ENCODE data around the gene KLHL21. TPM values are rescaled to one million over a fixed set of nuclear protein-coding genes. Genes with fewer than 3 reads are reported as not detected.
"Not testable (repeated sequence)": the region's sequence is repeated elsewhere in the genome, so short reads cannot be mapped to it uniquely, and the experiment has no call there.

Gene KLHL21
- total RNA-seq, 8 experiments from 2014 or later = 7.0 to 38.3 (median 12.6) TPM

DNA sequence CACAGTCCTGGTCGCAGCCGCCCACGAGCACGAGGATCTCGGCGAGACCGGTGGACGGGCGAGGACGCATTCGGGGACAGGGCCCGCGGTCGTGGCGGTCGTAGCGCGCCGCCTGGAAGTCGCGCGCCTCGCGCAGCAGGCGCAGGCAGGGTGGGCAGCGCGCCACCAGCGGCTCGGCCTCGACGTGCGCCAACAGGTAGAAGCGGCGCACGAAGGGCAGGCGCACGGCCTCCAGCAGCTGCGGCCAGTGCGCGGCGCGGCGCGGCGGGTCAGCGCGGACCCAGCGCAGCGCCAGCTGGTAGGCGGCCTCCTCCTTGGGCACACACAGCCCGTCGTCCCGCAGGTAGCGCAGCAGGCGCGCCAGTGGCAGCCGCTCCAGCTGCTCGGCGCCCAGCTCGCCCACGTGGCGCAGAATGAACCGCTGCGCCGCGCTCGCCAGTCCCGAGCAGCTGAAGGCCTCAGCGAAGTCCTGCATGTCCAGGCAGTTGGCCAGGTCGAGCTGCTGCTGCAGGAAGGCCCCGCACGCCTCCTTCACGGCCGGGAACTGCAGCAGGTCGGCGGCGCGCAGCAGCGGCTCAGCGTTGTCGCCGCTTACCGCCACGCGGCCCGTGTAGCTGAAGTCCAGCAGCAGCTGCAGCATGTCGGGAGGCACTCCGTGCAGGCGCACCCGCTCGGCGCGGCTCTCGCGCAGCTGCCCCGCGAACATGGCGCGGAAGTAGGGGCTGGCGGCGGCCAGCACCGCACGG is 573 bp downstream of the KLHL21 start:
- peak; percentile 3 to 61 (median 26) for ATAC-seq (replicated peaks in 6 of 8)
- peak overlapping the region; percentile 56 to 88 for H3K27ac ChIP-seq
- 0 to 2% (median 0%) methylated on average over 3 to 52 of the region's 103 CpGs; no CpG with 5 or more reads in 4 of the 10 experiments for WGBS, 10 experiments

DNA sequence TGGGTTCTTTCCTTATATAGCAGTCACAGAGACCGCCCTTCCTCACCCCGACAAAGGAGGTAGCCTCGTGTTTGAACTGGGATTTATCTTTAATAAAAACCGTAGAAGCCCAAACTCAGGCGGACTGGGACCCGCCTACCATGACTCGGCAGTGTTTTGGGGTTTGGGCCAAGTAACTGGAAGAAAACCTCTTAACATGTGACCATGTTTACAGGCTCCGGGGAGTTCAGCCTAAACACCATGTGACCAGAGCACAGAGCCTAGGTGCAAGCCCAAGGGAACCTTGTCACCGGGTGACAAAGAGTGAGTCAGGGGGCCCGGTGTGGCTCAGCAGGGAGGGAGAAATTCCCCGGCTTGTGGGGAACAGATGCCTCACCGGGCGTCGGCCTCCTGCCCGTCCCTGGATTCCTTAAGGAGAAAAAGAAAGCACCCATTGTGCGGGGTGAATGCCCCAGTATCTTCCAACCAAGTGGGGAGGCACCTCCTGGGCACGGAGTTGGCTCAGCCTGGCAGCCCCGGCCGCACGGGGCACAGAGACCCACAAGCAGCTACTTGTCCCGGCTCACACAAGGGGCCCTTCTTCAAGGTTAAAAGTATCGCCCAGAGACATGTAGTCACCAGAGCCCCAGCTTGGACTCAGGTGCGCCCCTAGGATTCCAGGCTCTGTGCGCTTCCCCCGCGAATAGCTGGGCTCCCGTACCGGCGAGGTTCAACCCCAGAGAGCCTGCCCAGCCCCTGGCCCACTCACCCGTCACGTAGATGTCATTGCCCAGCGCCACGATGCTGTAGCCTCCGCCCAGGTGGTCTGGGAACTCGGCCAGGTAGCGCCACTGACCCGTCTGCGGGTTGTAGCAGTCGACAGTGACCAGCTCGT is 1.4 kb downstream of the KLHL21 start:
- ATAC-seq (replicated peaks in 6 of 8) = peak; percentile 9 to 50 (median 24)
- 0 to 7% (median 0%) methylated on average over 1 to 25 of the region's 40 CpGs; no CpG with 5 or more reads in 2 of the 10 experiments for WGBS, 10 experiments
- peak overlapping the region; percentile 49 to 64 (median 59) for H3K4me3 ChIP-seq
- H3K4me1 ChIP-seq (replicated peaks in 1 of 2) = peaks cover 31 to 34% of the 10 kb centered on the region in 2 donors
- peak overlapping the region in 1 of 2 donors; percentile 19 for H3K27ac ChIP-seq
- in situ Hi-C loops (cut with MboI; ENCODE audit: low pct_unique_long_range_greater_than_20kb in 2 of 9, low sequenced_read_pairs in 9 of 9, unreplicated experiment in 9 of 9) = no loop called here

More for the DNA sequence above, 573 bp downstream of the KLHL21 start:
- peaks cover 26 to 31% of the 10 kb centered on the region in 2 donors for H3K4me1 ChIP-seq (replicated peaks in 1 of 2)
- H3K4me3 ChIP-seq = peak overlapping the region; percentile 49 to 64 (median 59)
- in situ Hi-C loops (cut with MboI; ENCODE audit: low pct_unique_long_range_greater_than_20kb in 2 of 9, low sequenced_read_pairs in 9 of 9, unreplicated experiment in 9 of 9) = no loop called here

DNA sequence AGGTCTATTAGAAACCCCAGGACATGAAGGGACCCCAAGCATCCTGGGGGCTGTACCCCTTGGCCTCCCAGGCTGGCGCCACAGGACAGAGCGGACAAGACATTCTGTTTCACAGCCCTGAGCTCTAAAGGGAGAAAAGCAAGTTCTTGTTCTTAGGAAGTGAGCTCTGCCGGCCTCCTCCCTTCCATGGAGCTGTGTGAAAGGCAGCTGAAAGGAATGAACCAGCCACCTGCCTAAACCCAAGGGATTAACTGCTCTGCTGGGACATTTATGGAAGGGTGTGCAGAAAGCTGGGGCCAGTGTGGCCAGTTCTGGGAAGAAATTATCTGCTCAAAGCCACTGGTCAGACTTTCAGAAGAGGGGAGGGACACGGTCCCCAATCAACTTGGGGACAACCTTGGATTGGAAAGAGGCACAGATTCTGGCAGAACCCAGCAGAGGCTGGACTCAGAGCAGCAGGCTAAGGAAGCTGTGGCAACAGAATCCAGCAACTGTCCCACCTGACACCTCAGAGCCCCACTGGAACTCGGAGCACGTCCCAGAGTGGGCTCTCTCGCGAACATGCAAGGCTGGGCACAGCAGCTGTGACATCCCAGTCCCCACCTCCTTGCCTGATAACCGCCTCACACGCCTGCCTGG is 2.1 kb downstream of the KLHL21 start:
- Histone ChIP-seq H3K4me1 (replicated peaks in 1 of 2) (peaks cover 31 to 40% of the 10 kb centered on the region in 2 donors), H3K4me3 (peak overlapping the region; percentile 49 to 64 (median 59))

DNA sequence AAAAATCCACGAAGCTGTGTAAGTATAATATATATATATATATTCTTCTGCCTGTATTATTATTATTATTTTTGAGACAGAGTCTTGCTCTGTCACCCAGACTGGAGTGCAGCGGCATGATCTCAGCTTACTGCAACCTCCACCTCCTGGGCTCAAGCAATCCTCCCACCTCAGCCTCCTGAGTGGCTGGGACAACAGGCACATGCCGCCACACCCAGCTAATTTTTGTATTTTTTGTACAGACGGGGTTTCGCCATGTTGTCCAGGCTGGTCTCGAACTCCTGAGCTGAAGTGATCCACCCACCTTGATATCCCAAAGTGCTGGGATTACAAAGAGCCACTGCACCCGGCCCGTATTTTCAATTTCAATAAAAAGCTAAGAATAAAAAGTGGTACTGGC is 2.7 kb downstream of the KLHL21 start:
- peak overlapping the region; percentile 49 to 64 (median 59) for H3K4me3 ChIP-seq
- ATAC-seq (replicated peaks in 6 of 8); H3K27ac ChIP-seq; in situ Hi-C loops (cut with MboI; ENCODE audit: low pct_unique_long_range_greater_than_20kb in 2 of 9, low sequenced_read_pairs in 9 of 9, unreplicated experiment in 9 of 9): not testable (repeated sequence)
- peaks cover 31 to 40% of the 10 kb centered on the region in 2 donors for H3K4me1 ChIP-seq (replicated peaks in 1 of 2)
- WGBS, 10 experiments = 0 to 92% (median 75%) methylated on average over 2 to 8 of the region's 8 CpGs; no CpG with 5 or more reads in 1 of the 10 experiments

More for the DNA sequence above, 2.1 kb downstream of the KLHL21 start:
- peak in 6 of 8 experiments; percentile 0 to 17 (median 2) for ATAC-seq (replicated peaks in 6 of 8)
- in situ Hi-C loops (cut with MboI; ENCODE audit: low pct_unique_long_range_greater_than_20kb in 2 of 9, low sequenced_read_pairs in 9 of 9, unreplicated experiment in 9 of 9) = no loop called here
- peak overlapping the region in 1 of 2 donors; percentile 19 for H3K27ac ChIP-seq
- WGBS, 10 experiments = 0 to 100% (median 35%) methylated on average over 2 to 6 of the region's 10 CpGs; no CpG with 5 or more reads in 3 of the 10 experiments

DNA sequence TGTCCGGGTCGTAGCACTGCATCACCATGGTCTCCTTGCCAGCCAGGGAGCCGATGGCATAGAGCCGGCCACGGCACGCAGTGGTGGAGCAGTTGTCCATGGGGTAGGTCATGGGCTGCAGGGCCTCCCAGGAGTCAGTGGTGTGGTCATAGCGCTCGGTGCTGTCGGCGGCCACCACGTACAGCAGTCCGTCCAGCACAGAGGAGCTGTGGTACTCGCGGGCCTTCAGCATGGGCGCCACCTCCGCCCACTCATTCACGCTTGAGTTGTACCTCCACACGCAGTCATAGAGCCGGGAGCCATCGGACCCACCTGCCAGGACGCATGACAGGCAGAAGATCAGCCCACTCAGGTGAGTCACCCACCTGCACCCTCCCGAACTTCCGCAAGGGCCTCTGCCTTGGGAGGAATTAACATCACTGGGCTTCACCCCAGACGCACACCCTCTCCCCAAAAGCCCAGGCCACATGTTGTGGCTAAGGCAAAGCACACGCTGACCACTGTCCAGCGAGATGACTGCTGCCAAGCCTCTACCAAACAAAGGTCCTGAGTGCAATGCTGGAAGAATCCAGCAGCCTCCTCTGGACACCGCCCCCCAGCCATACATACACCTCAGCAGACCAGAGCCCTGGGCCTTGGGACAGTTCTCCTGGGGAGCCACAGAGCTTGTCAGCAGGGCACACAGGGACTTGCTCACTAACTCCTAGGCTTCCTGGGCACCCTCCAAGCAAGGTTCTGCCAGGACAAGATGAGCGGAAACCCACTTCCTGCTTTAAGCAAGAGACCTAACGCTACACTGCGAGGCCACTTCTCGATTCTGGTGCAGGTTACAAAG is 3.3 kb downstream of the KLHL21 start:
- Histone ChIP-seq H3K27ac (no peak overlapping the region), H3K4me1 (replicated peaks in 1 of 2) (peaks cover 29 to 37% of the 10 kb centered on the region in 2 donors), H3K4me3 (no peak overlapping the region)
- in situ Hi-C loops (cut with MboI; ENCODE audit: low pct_unique_long_range_greater_than_20kb in 2 of 9, low sequenced_read_pairs in 9 of 9, unreplicated experiment in 9 of 9) = no loop called here
- ATAC-seq (replicated peaks in 6 of 8) = no peak
- WGBS, 10 experiments = 47 to 100% (median 91%) methylated on average over 1 to 15 of the region's 31 CpGs; no CpG with 5 or more reads in 4 of the 10 experiments

DNA sequence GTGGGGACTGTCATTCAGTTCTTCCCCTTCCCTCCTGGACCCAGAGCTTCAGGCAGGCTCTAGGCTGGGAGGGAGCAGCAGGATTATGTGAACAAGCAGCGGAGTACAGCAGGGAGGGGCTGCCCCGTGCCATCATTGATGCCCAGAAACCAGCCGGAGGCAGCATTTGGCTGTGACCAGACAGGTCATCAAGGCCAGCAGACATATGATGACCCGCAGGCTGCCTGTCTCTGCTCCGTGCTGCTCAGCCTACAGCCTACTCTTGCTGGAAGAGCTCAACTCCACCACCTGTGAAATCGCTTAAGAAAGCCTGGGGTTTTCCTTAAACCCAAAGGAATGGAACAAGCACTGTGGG is 4.9 kb downstream of the KLHL21 start:
- no peak overlapping the region for H3K4me3 ChIP-seq
- ATAC-seq (replicated peaks in 6 of 8) = no peak
- WGBS, 10 experiments = 79 to 100% (median 94%) methylated on average over 1 to 4 of the region's 6 CpGs; no CpG with 5 or more reads in 4 of the 10 experiments
- peaks cover 20 to 26% of the 10 kb centered on the region in 2 donors for H3K4me1 ChIP-seq (replicated peaks in 1 of 2)
- no peak overlapping the region for H3K27ac ChIP-seq
- in situ Hi-C loops (cut with MboI; ENCODE audit: low pct_unique_long_range_greater_than_20kb in 2 of 9, low sequenced_read_pairs in 9 of 9, unreplicated experiment in 9 of 9) = no loop called here

DNA sequence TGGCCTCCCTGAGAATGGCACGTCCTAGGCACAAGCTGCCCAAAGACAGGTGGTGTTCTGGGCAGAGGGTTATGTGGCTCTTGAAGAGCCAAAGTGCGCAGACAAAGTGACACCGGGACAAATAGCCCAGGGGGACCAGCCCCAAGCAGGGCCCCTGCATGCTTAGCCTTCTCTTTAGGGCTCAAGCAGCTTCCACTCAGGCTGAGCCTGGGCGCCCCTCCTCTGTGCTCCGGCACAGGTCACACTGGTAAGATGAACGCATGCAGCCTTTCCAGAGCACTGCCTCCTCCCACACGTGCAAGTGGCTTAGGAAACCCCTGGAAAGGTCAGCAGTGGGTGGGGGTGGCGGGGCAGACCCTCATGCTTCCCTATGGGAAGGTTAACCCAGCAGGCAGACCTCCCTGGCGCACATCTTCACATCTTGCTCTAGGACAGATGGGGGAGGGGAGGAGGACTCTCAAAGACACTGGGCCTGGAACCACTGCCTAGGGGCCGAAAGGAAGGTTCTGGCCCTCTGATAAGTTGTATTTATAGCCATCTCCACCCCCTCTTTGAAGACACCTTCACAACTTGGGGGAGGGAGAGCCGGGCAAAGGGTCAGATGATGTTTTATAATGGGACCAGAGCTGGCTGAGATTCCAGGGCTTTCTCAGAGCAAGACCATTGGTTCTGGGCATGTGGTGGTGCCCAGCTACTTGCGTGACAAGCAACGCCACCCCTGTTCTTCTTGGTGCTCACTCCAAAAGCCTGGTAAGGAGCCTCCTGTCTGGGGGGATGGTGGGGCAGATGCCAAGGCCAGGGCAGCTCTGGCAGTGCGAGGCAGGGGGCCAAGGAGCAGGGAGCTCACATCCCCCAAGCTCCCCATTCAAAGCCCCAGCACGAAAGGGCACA is 5.5 kb downstream of the KLHL21 start:
- no peak for ATAC-seq (replicated peaks in 6 of 8)
- peaks cover 20 to 26% of the 10 kb centered on the region in 2 donors for H3K4me1 ChIP-seq (replicated peaks in 1 of 2)
- WGBS, 10 experiments = 73 to 91% (median 88%) methylated on average over 3 to 6 of the region's 15 CpGs; no CpG with 5 or more reads in 5 of the 10 experiments
- H3K4me3 ChIP-seq = no peak overlapping the region
- in situ Hi-C loops (cut with MboI; ENCODE audit: low pct_unique_long_range_greater_than_20kb in 2 of 9, low sequenced_read_pairs in 9 of 9, unreplicated experiment in 9 of 9) = no loop called here
- H3K27ac ChIP-seq = peak overlapping the region in 1 of 2 donors; percentile 20

DNA sequence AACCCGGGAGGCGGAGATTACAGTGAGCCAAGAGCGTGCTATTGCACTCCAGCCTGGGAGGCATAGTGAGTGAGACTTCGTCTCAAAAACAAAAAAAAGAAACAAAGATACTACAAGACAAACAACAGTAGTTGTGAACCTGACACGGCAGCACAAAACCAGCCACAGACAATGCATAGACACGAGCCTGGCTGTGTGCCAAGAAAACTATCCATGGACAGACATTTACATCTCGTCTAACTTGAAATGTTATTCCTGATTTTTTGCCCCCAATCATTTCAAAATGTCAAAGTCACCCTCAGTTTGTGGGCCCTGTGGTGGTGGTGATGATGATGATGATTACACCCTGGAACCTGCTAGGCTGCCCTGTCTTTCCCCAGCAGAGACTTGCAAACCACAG is 6.3 kb downstream of the KLHL21 start:
- Histone ChIP-seq H3K27ac (peak overlapping the region in 1 of 2 donors; percentile 20), H3K4me3 (no peak overlapping the region), H3K4me1 (replicated peaks in 1 of 2) (peaks cover 19 to 26% of the 10 kb centered on the region in 2 donors)
- no peak for ATAC-seq (replicated peaks in 6 of 8)
- WGBS, 10 experiments = 70 to 89% (median 81%) methylated on average over 3 to 7 of the region's 7 CpGs; no CpG with 5 or more reads in 4 of the 10 experiments
- in situ Hi-C loops (cut with MboI; ENCODE audit: low pct_unique_long_range_greater_than_20kb in 2 of 9, low sequenced_read_pairs in 9 of 9, unreplicated experiment in 9 of 9) = no loop called here

DNA sequence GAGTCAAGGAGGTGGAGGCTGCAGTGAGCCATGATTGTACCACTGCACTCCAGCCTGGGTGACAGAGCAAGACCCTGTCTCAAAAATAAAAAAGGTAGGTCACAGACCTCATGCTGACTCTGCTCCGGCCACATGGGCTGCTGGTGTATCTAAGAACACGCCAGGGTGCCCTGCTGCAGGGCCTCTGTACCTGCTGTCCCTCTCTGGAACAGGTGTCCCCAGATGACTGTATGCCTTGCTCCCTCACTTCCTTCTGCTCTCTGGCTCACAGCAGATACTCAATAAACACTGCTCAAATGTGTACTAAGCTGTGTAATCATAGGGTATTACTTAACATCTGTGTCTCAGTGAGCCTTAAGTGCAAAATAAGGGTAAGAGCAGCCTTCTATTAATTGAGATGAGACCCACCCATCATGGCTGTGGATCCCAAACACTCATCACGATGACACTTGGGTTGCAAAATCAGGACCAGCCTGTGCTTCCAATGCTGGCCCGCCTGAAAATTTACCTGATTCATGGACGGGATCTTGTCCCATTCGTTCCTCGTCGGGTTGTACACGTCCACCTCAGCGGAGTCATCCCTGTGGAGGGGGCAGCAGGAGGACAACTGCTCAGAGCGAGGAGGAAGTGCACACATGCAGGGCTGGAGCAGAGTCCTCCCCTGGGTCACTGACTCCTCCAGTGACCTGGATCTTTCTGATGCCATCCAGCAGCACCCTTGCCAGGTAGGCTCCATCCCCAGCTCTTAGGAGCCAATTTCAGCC is 7.5 kb downstream of the KLHL21 start:
- Histone ChIP-seq H3K27ac (no peak overlapping the region), H3K4me3 (no peak overlapping the region), H3K4me1 (replicated peaks in 1 of 2) (peaks cover 7 to 21% of the 10 kb centered on the region in 2 donors)
- in situ Hi-C loops (cut with MboI; ENCODE audit: low pct_unique_long_range_greater_than_20kb in 2 of 9, low sequenced_read_pairs in 9 of 9, unreplicated experiment in 9 of 9) = no loop called here
- WGBS, 10 experiments = 90 to 100% (median 96%) methylated on average over 1 to 9 of the region's 11 CpGs; no CpG with 5 or more reads in 2 of the 10 experiments
- no peak for ATAC-seq (replicated peaks in 6 of 8)

DNA sequence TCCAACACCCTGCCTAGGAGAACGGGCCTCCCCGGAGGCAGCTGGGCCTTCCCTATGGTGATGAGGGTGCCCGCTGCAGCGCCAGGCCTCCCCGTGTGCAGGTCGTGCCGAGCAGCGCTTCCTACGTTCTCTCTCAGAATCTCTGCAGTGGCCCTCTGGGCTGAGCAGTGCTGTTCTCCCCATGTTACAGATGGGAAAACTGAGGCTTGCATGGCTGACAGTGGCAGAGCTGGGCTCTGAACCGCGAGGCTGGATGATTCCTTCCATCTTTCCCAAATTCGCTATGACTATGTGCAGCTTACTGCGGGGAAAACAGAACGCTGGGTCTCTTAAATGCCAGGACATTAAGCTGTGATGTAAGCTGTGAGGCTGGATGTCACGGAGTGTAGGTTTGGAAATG is 8.9 kb downstream of the KLHL21 start:
- 92 to 100% (median 96%) methylated on average over 1 to 12 of the region's 15 CpGs; no CpG with 5 or more reads in 3 of the 10 experiments for WGBS, 10 experiments
- Histone ChIP-seq H3K4me3 (no peak overlapping the region), H3K4me1 (replicated peaks in 1 of 2) (peaks cover 0 to 18% of the 10 kb centered on the region in 2 donors), H3K27ac (no peak overlapping the region)
- ATAC-seq (replicated peaks in 6 of 8) = no peak
- in situ Hi-C loops (cut with MboI; ENCODE audit: low pct_unique_long_range_greater_than_20kb in 2 of 9, low sequenced_read_pairs in 9 of 9, unreplicated experiment in 9 of 9) = no loop called here
